CD14-positive monocyte (primary cell): ENCODE results near the gene GHRH. TPM values are rescaled to one million over a fixed set of nuclear protein-coding genes. Genes with fewer than 3 reads are reported as not detected.

Experiments
- DNase-seq, 3 donors: peaks; one replicate each; pipeline ENCODE4 v3.0.0-alpha.2; 2011 to 2022
- H2AFZ ChIP-seq: 2 replicates; pipeline ENCODE4 v1.6.0; 2012; ENCODE audit warnings: mild to moderate bottlenecking, low read depth, low read length, inconsistent platforms; ENCODE audit not compliant: insufficient read depth, poor library complexity, severe bottlenecking
- H3K27ac ChIP-seq, 2 donors: 1 replicate in 1 of 2; 2 replicates in 1 of 2; pipeline ENCODE4 v1.5.1; 2012 to 2013; ENCODE audit warnings: low read length in 2 of 2, control low read depth in 1 of 2, inconsistent platforms in 1 of 2, low read depth in 1 of 2, mild to moderate bottlenecking in 1 of 2
- H3K27me3 ChIP-seq, 2 donors: one replicate each; pipeline versions ENCODE4 v1.6.0 to v1.6.1; 2011 to 2013; ENCODE audit warnings: low read length in 2 of 2; ENCODE audit not compliant: control insufficient read depth in 2 of 2, insufficient read depth in 2 of 2
- H3K36me3 ChIP-seq, 2 donors: replicated peaks in 1 of 2; 1 replicate in 1 of 2; 2 replicates in 1 of 2; pipeline versions ENCODE4 v1.5.1 to v1.6.1; 2012 to 2013; ENCODE audit warnings: low read length in 2 of 2, control low read depth in 1 of 2, inconsistent platforms in 1 of 2, mild to moderate bottlenecking in 1 of 2; ENCODE audit not compliant: insufficient read depth in 2 of 2, control insufficient read depth in 1 of 2
- H3K4me1 ChIP-seq, 2 donors: 1 replicate in 1 of 2; 2 replicates in 1 of 2; pipeline versions ENCODE4 v1.5.1 to v1.6.1; 2012 to 2013; ENCODE audit warnings: low read length in 2 of 2, control low read depth in 1 of 2, inconsistent platforms in 1 of 2, mild to moderate bottlenecking in 1 of 2, moderate library complexity in 1 of 2; ENCODE audit not compliant: insufficient read depth in 2 of 2, control insufficient read depth in 1 of 2
- H3K4me2 ChIP-seq: replicated peaks from 2 replicates; pipeline ENCODE3; 2012; ENCODE audit warnings: low read length, moderate library complexity, mild to moderate bottlenecking; ENCODE audit not compliant: poor library complexity, severe bottlenecking; ENCODE audit errors: extremely low read depth
- H3K4me3 ChIP-seq, 3 experiments: fragments of 200-600 bp in 1 of 3; sonication (generic) in 1 of 3; replicated peaks in 1 of 3; 1 replicate in 2 of 3; 2 replicates in 1 of 3; pipeline ENCODE4 v1.5.1; 2011 to 2013; ENCODE audit warnings: low read length in 3 of 3, mild to moderate bottlenecking in 3 of 3, control low read depth in 2 of 3, low read depth in 2 of 3, inconsistent platforms in 1 of 3, moderate library complexity in 1 of 3
- H3K79me2 ChIP-seq: 2 replicates; pipeline ENCODE4 v1.6.0; 2012; ENCODE audit warnings: mild to moderate bottlenecking, control low read depth, inconsistent platforms, low read length, moderate library complexity; ENCODE audit not compliant: insufficient read depth
- H3K9ac ChIP-seq: 2 replicates; pipeline ENCODE4 v1.6.0; 2017; ENCODE audit warnings: low read length, mild to moderate bottlenecking; ENCODE audit not compliant: insufficient read depth, poor library complexity, severe bottlenecking
- H3K9me3 ChIP-seq, 2 donors: replicated peaks in 1 of 2; 1 replicate in 1 of 2; 2 replicates in 1 of 2; pipeline versions ENCODE4 v1.5.1 to v1.6.1; 2012 to 2013; ENCODE audit warnings: low read length in 2 of 2, control low read depth in 1 of 2; ENCODE audit not compliant: control insufficient read depth in 1 of 2, insufficient read depth in 1 of 2
- H4K20me1 ChIP-seq: 2 replicates; pipeline ENCODE4 v1.6.0; 2012; ENCODE audit warnings: mild to moderate bottlenecking, low read length, control low read depth, moderate library complexity; ENCODE audit not compliant: insufficient read depth
- H3K27ac Mint-ChIP-seq, 7 donors: one replicate each; pipeline ENCODE4 v1.8.0; 2020; ENCODE audit warnings: mild to moderate bottlenecking in 7 of 7, mixed read lengths in 7 of 7, moderate library complexity in 6 of 7, inconsistent platforms in 2 of 7
- H3K27me3 Mint-ChIP-seq, 3 donors: one replicate each; pipeline ENCODE4 v1.8.0; 2021 to 2022; ENCODE audit warnings: low read depth in 3 of 3, mild to moderate bottlenecking in 3 of 3, mixed read lengths in 3 of 3, moderate library complexity in 3 of 3, inconsistent platforms in 1 of 3
- H3K36me3 Mint-ChIP-seq, 2 donors: one replicate each; pipeline ENCODE4 v1.8.0; 2020; ENCODE audit warnings: mixed read lengths in 2 of 2, inconsistent platforms in 1 of 2, mild to moderate bottlenecking in 1 of 2
- H3K4me1 Mint-ChIP-seq: one replicate; pipeline ENCODE4 v1.8.0; 2020; ENCODE audit warnings: mild to moderate bottlenecking, mixed read lengths
- H3K4me3 Mint-ChIP-seq, 2 donors: one replicate each; pipeline ENCODE4 v1.8.0; 2020; ENCODE audit warnings: mild to moderate bottlenecking in 2 of 2, mixed read lengths in 2 of 2, moderate library complexity in 1 of 2
- H3K9me3 Mint-ChIP-seq, 7 donors: one replicate each; pipeline ENCODE4 v1.8.0; 2020 to 2022; ENCODE audit warnings: mixed read lengths in 7 of 7, mild to moderate bottlenecking in 6 of 7, moderate library complexity in 6 of 7, inconsistent platforms in 2 of 7
- WGBS: methylation state at CpG from one replicate; pipeline ENCODE4 v1.1.5; 2013; ENCODE audit warnings: missing lambda C conversion rate; ENCODE audit not compliant: insufficient coverage; 5-methylcytosine and 5-hydroxymethylcytosine counted together
- intact Hi-C, 2 donors: fragments of 100-400 bp; cut with micrococcal nuclease; formaldehyde crosslinking; loops; one replicate each; pipeline versions ENCODE4 v1.15.0 to v1.15.1; 2023
- polyA plus RNA-seq, 3 donors: library from polyadenylated mRNA; depleted of rRNA in 1 of 3; unstranded in 2 of 3; stranded (reverse) in 1 of 3; fragments of 300-500 nt in 2 of 3; fragments of >200 nt in 1 of 3; fragmentation: Illumina TruSeq in 2 of 3; gene quantifications; 1 replicate in 2 of 3; 2 replicates in 1 of 3; pipeline ENCODE4 v1.2.3, GENCODE V29; 2012 to 2021
- TF ChIP-seq, protein P1 (sequence below): fragments of 200-600 bp; IDR thresholded peaks from one replicate; pipeline ENCODE4 v1.8.0; 2022; ENCODE audit warnings: antibody characterized with exemption, mild to moderate bottlenecking

The GHRH gene
- polyA plus RNA-seq, 3 donors, result not detected

DNA sequence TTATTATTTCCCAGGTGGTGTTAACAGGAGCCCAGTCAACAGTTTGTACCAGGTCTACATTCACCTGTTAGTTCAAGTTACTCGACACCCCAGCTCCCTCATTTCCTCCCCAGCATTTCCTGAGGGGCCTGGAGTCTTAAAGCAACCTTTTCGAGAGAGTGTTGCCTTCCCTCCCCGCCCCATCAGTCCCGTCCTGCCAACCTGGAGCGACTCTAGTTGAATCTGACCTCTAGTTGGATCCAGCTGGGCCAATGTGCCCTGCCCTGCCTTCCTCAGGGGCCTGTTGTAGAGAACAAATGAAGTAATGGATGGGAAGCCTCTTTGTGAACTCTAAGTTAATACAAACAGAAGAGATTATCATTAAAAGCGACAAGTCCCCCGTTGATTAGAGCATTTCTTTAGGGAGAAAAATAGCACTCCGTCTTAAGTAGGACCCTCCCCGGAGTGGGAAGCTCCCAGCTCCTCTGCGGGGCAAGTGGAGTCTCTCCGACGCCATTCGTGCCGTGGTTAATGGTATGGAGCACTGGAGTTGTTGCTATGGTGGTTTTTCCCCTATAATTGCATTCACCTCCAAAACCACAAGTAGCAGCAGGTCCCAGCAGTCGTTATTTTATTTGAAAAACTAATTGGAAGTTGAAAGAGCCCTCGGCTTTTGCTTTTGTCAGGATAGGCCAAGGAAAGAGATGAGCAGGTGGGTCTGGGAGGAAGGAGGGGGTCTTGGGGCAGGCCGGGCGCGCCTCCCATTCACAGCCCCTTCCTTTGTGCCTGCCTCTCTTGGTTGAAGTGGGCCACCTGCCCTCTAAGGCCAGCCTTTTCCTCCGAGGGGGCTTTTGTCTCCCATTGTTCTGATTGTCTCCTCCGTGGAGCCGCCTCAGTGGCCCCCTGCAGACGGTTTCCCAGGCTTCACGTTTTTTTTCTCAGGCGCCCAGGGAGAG lies 16.1 kb downstream of the GHRH start:
- H3K79me2 ChIP-seq, result no peaks in the 10 kb centered on the region
- H4K20me1 ChIP-seq, result no peaks in the 10 kb centered on the region
- H3K36me3 Mint-ChIP-seq, result peaks cover 36 to 45% of the 10 kb centered on the region in 2 donors
- intact Hi-C loops, result no loop called here
- H3K27ac ChIP-seq, result no peak overlapping the region
- no peak overlapping the region for H2AFZ ChIP-seq
- peak overlapping the region in 2 of 7 donors; percentile 63 to 77 for H3K27ac Mint-ChIP-seq
- H3K36me3 ChIP-seq, result peaks cover 36 to 45% of the 10 kb centered on the region in 2 donors
- H3K4me1 ChIP-seq, result peaks cover 8 to 12% of the 10 kb centered on the region in 2 donors
- WGBS, result 96% methylated on average over 3 of the region's 25 CpGs
- no peak for DNase-seq
- H3K4me1 Mint-ChIP-seq, result peaks cover 13% of the 10 kb centered on the region
- H3K27me3 Mint-ChIP-seq, result peaks cover 0 to 3% (median 0%) of the 10 kb centered on the region in 3 donors
- H3K9ac ChIP-seq, result no peak overlapping the region
- H3K4me2 ChIP-seq, result no peak overlapping the region
- TF ChIP-seq, protein P1, sequence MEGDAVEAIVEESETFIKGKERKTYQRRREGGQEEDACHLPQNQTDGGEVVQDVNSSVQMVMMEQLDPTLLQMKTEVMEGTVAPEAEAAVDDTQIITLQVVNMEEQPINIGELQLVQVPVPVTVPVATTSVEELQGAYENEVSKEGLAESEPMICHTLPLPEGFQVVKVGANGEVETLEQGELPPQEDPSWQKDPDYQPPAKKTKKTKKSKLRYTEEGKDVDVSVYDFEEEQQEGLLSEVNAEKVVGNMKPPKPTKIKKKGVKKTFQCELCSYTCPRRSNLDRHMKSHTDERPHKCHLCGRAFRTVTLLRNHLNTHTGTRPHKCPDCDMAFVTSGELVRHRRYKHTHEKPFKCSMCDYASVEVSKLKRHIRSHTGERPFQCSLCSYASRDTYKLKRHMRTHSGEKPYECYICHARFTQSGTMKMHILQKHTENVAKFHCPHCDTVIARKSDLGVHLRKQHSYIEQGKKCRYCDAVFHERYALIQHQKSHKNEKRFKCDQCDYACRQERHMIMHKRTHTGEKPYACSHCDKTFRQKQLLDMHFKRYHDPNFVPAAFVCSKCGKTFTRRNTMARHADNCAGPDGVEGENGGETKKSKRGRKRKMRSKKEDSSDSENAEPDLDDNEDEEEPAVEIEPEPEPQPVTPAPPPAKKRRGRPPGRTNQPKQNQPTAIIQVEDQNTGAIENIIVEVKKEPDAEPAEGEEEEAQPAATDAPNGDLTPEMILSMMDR, result no peak
- no peaks in the 10 kb centered on the region for H3K27me3 ChIP-seq
- no peaks in the 10 kb centered on the region for H3K9me3 Mint-ChIP-seq
- no peaks in the 10 kb centered on the region for H3K9me3 ChIP-seq
- H3K4me3 Mint-ChIP-seq, result no peak overlapping the region
- H3K4me3 ChIP-seq, result no peak overlapping the region

DNA sequence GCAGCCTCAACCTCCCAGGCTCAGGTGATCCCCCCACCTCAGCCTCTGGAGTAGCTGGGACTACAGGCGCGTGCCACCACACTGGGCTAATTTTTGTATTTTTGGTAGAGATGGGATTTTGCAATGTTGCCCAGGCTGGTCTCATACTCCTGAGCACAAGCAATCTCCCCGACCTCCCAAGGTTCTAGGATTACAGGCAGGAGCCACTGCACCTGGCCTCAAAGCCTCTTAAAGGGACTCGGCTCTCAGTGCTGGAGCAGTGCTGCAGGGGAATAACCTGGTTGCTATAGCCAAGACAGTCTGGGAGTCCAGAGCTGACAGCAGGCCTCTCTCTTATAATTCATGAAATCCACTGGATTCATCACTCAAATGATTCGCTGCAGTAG lies 17.0 kb downstream of the GHRH start:
- no peak for DNase-seq
- WGBS, result 93% methylated on average over 3 of the region's 5 CpGs
- intact Hi-C loops, result no loop called here

More for the DNA sequence above, 17.0 kb downstream of the GHRH start:
- Histone ChIP-seq H3K27me3 (no peaks in the 10 kb centered on the region), H4K20me1 (no peaks in the 10 kb centered on the region), H3K4me3 (no peak overlapping the region), H3K9me3 (no peaks in the 10 kb centered on the region), H3K79me2 (no peaks in the 10 kb centered on the region), H2AFZ (no peak overlapping the region), H3K9ac (no peak overlapping the region), H3K4me1 (peaks cover 8 to 12% of the 10 kb centered on the region in 2 donors), H3K27ac (no peak overlapping the region), H3K4me2 (no peak overlapping the region), H3K36me3 (peaks cover 45 to 54% of the 10 kb centered on the region in 2 donors)
- TF ChIP-seq, protein P1, result no peak
- peaks cover 13% of the 10 kb centered on the region for H3K4me1 Mint-ChIP-seq
- H3K27ac Mint-ChIP-seq, result peak overlapping the region in 2 of 7 donors; percentile 15 to 45
- peaks cover 45 to 54% of the 10 kb centered on the region in 2 donors for H3K36me3 Mint-ChIP-seq
- peaks cover 0 to 3% (median 0%) of the 10 kb centered on the region in 3 donors for H3K27me3 Mint-ChIP-seq
- H3K9me3 Mint-ChIP-seq, result no peaks in the 10 kb centered on the region
- no peak overlapping the region for H3K4me3 Mint-ChIP-seq
